Activated CD4-positive, CD25-positive, alpha-beta regulatory T cell (primary cell): ENCODE data around the gene TOMM7.
"Not testable (repeated sequence)": the region's sequence is repeated elsewhere in the genome, so short reads cannot be mapped to it uniquely, and the experiment has no call there.

Experiments used
- DNase-seq, 4 experiments: peaks; one replicate each; lab custom pipeline; 2025; lab: John Stamatoyannopoulos, UW

TOMM7 gene

GRCh38 chr7:22821702-22822485 is 755 bp downstream of the TOMM7 start:
- no peak for DNase-seq

- no peak for DNase-seq
Measured at GRCh38 chr7:22819476-22819875, 3.2 kb downstream of the TOMM7 start.

GRCh38 chr7:22814261-22815208 is 8.1 kb downstream of the TOMM7 start:
- no peak for DNase-seq

DNA sequence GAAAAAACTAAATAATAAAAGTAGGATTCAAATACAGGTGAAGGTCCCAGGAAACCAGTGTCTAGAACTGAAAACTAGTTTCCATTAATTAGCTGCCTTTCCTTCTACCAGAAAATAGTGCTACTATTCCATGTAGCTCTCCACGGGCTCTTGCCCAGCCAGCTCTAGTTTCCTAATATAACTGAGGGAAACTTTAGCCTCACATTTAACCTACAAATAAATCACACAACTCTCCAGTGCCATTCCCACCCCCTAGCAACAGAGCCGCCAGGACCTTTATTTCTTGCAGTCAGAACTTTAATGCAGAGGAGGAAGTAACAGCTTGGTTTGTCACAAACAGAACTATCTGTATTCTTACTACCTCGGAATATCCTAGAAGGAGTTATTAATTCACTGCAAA is 10.3 kb downstream of the TOMM7 start:
- no peak for DNase-seq

- DNase-seq = no peak
Measured at GRCh38 chr7:22811746-22812280, 10.8 kb downstream of the TOMM7 start.

DNA sequence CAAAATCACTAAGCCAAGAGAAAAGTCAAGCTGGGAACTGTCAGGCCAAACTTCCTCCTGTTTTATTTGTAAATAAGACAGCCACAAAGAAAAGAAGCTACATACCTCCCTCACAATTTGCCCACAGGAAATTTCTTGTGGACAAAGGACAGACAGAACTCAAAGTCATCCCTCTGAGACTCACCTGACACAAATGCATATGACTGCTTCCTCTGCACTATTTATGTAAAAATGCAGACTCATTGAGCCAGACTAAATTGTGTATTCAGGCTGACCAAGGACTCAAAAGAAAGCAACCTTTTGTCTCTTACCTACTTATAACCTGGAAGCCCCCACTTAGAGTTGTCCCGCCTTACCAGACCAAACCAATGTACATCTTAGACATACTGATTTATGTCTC is 11.8 kb downstream of the TOMM7 start:
- DNase-seq = no peak

GRCh38 chr7:22809902-22810642 is 12.6 kb downstream of the TOMM7 start:
- no peak for DNase-seq

DNA sequence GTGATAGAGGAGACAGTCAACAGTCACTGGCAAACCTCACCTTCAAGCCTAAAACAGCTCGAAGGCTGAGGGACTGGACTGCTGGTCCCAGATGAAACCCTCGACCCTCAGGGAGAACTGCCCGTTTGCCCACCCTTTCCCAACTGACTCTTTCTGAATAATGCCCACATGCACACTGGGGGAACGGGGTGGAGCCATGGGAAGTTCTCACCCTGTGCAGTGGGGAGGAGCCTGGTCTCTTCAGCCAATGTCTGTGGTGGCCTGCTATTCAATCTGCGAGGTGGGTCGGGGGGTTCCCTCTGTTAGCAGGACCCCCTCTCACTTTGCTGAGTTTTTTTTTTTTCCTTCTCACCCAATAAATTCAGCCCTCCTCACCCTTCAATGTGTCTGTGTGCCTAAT is 14.5 kb downstream of the TOMM7 start:
- no peak for DNase-seq

DNA sequence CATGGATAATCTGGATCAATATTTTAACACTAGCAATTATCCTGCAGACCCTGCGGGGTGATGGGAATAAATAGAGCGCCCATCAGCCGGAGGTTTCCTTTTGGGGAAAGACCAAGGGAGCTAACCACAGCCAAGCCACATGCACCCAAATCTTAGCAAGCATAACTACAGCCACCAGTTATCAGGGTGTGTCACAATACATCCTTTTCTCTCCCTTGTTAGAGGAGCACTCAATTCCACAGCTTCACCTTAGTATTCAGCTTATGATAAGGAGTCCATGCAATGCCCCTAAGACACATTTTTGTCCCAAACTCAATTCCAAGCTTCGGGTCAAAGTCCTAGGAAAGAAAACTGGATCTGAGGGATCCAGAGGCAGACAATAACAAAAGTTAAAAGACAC is 15.9 kb downstream of the TOMM7 start:
- no peak for DNase-seq

GRCh38 chr7:22805227-22805626 is 17.4 kb downstream of the TOMM7 start:
- DNase-seq = no peak

- not testable (repeated sequence) for DNase-seq
Measured at GRCh38 chr7:22802831-22803230, 19.8 kb downstream of the TOMM7 start.

DNA sequence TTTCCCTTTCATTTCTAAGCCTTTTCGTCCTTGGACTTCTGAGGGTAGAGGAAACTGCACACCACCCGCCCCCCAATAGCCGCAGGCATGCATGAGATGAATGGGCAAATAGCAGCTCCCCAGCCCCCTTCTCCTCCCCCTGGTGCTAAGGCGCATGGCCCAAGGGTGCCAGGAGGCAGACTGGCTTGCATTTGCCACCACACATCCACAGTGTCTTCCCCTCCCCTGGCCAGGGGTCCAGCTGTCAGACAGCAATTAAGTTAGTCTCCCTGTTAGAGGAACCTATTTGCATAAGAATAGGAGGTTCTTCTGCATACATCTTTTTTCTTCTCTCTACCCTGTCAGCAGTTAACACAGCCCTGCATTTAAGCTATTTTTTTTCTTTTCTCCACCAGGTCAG is 20.2 kb downstream of the TOMM7 start:
- DNase-seq = no peak

DNA sequence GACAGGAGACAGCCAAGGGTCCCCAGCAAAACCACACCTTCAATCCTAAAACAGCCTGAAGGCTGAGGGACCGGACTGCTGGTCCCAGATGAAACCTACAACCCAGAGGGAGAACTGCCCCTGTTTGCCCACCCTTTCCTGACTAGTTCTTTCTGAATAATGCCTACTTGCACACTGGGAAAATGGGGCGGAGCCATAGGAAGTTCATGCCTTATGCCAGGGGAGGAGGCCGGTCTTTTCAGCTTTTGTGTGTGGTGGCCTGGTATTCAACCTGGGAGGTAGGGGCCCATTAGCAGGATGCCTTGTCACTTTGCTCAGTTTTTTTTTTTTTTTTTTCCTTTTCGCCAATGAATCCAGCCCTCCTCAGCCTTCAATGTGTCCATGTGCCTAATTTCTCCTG is 20.7 kb downstream of the TOMM7 start:
- DNase-seq = no peak

GRCh38 chr7:22799633-22800032 is 23.0 kb downstream of the TOMM7 start:
- no peak for DNase-seq

DNA sequence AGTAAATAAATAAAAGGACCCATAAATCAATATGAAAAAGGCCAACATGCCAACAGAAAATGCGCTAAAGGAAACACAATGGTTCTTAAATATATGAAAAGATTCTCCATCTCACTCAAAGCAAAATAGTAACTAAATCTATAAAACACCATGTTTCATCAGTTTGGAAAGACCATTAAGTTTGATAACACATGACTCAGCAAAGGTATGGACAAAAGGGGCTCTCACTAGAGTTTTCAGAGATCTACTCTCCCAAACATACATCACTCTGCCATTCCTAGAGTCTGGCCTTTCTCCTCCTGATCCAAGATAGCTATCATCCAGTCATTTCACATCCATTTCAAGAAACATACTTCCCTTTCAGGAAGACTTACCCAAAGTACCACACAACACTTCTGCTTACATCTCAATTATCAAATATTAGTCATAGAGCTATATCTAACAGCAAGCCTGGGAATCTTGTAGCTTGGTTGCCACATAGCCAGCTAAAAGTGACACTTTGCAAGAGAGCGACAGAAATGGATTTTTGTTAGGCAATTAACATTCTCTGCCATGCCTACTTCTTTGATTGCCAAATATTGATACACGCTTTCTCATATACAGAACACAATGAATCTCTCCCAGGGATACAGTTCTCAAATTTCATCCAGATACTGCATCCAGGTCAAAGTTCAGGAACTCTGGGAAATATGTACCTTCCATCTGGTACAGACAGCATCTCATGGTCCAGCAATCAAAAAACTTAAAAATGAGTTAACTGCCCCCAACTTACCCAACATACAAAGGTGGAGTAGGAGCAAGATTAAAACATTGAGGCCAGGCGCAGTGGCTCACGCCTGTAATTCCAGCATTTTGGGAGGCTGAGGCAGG is 28.8 kb downstream of the TOMM7 start:
- no peak for DNase-seq

DNA sequence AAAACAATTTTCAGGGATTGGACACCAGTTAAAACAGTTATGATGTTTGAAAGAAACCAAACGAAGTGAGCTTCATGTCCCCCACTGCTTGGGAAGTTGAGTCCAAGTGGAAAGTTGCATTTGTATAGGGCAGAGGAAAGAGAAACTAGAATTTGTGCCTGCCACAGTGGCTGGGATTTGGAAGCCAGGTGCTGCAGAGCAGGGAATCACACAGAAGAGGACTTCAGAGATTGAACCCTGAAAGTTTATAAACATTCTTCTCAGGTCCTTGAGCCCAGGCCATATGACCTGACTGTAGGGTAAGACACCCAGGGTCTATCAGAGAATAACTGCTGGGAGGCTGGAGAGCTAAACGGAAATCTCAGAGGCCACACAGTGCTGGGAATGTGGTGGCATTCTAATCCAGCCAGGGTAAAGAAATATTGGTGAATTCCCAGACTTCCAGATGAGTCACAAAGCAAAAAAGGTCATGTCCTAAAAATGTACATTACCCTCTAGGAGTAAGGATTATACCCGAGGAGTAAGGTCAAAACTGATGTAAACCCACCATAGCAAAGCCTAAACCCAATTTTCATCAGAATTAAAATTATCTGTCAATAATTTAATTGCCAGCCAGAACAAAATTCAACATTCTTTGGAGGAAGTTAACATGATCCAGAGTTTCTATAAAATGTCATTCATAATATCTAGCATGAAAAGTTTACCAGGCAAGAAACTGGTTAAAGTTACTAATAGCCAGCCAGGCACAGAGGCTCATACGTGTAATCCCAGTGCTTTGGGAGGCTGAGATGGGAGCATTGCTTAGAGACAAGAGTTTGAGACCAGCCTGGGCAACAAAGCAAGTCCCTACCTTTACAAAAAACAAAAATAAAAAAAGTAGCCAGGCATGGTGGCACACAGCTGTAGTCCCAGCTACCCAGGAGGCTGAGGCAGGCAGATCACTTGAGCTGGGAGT is 31.2 kb downstream of the TOMM7 start:
- no peak for DNase-seq

DNA sequence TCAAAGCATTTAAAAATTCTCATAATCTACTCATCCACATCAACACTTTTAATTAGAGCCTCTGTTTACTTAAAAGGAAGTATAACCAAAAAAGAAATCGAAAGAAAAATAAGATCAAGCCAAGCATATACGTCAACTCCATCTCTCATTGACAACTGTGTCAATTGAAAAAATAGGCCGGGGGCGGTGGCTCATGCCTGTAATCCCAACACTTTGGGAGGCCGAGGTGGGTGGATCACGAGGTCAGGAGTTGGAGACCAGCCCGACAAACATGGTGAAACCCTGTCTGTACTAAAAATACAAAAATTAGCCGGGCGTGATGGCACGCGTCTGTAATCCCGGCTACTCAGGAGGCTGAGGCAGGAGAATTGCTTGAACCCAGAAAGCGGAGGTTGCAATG is 32.0 kb downstream of the TOMM7 start:
- DNase-seq = not testable (repeated sequence)

- no peak for DNase-seq
Measured at GRCh38 chr7:22787951-22788350, 34.7 kb downstream of the TOMM7 start.

GRCh38 chr7:22786290-22786932 is 36.2 kb downstream of the TOMM7 start:
- DNase-seq = no peak
